GM12878 (cell line): ENCODE measurements around the gene PRKG1. TPM values are rescaled to one million over a fixed set of nuclear protein-coding genes. Genes with fewer than 3 reads are reported as not detected.

ENCODE experiments used
- ATAC-seq: fragments of 200-7000 bp; cut with Tn5 transposase; 3 replicates; pipeline ENCODE4 v1.9.1; 2020; ENCODE audit warnings: mild to moderate bottlenecking, moderate library complexity
- BruUV-seq: library from RNA; stranded (reverse); fragments of 400-500 nt; replicated peaks from 2 replicates; lab custom pipeline; 2021; lab: Mats Ljungman, UMichigan
- CTCF ChIA-PET: fragments of 300-600 bp; sonication (Branson Sonifier 250); formaldehyde crosslinking; extraction: SDS; loops from one replicate; lab custom pipeline; 2021; ENCODE audit warnings: inconsistent platforms; lab: Yijun Ruan, JAX
- POLR2A ChIA-PET: fragments of 350-600 bp; formaldehyde crosslinking; extraction: SDS; loops from one replicate; lab custom pipeline; 2021; ENCODE audit warnings: inconsistent platforms; lab: Charles Lee
- RAD21 ChIA-PET: fragments of 300-600 bp; sonication (Branson Sonifier 250); formaldehyde crosslinking; loops from one replicate; lab custom pipeline; 2023; ENCODE audit warnings: antibody characterized with exemption; ENCODE audit not compliant: unreplicated experiment; lab: Charles Lee
- SMC1A ChIA-PET: fragments of 300-600 bp; sonication (Branson Sonifier 250); formaldehyde crosslinking; loops from one replicate; lab custom pipeline; 2023; ENCODE audit not compliant: unreplicated experiment, uncharacterized antibody; lab: Charles Lee
- DNase-seq: peaks from one replicate; pipeline ENCODE4 v3.0.0-alpha.2; 2011; ENCODE audit warnings: low read depth, low spot score
- FAIRE-seq: peaks from 3 replicates; lab custom pipeline; 2011; peaks lifted over from hg19 to GRCh38; lab: Jason Lieb, UNC
- H2AFZ ChIP-seq: 2 replicates; pipeline ENCODE4 v1.6.0; 2011; ENCODE audit warnings: low read depth, low read length, control low read depth; ENCODE audit not compliant: control insufficient read depth
- H3K27ac ChIP-seq: 2 replicates; pipeline ENCODE4 v1.5.1; 2011; ENCODE audit warnings: control low read depth; ENCODE audit not compliant: control insufficient read depth, insufficient read depth
- H3K27me3 ChIP-seq, 2 experiments: replicated peaks in 1 of 2; 2 replicates each; pipeline versions ENCODE4 v1.6.0 to v1.6.1; 2011; ENCODE audit warnings: low read length in 1 of 2; ENCODE audit not compliant: control insufficient read depth in 2 of 2, insufficient read depth in 2 of 2
- H3K36me3 ChIP-seq, 2 experiments: 2 replicates each; pipeline ENCODE4 v1.5.1; 2011; ENCODE audit warnings: low read length in 1 of 2; ENCODE audit not compliant: control insufficient read depth in 2 of 2, insufficient read depth in 2 of 2
- H3K4me1 ChIP-seq: 2 replicates; pipeline ENCODE4 v1.6.1; 2011; ENCODE audit warnings: mild to moderate bottlenecking, low read length, moderate library complexity, mixed read lengths; ENCODE audit not compliant: control insufficient read depth, insufficient read depth
- H3K4me2 ChIP-seq: 2 replicates; pipeline ENCODE4 v1.6.0; 2011; ENCODE audit warnings: control low read depth; ENCODE audit not compliant: control insufficient read depth, insufficient read depth
- H3K4me3 ChIP-seq: fragments of 200-600 bp; sonication (generic); 2 replicates; pipeline ENCODE4 v1.5.1; 2016
- H3K79me2 ChIP-seq: 2 replicates; pipeline ENCODE4 v1.6.0; 2011; ENCODE audit warnings: low read length; ENCODE audit not compliant: control insufficient read depth, insufficient read depth
- H3K9ac ChIP-seq: 2 replicates; pipeline ENCODE4 v1.8.0; 2011; ENCODE audit warnings: low read length, control low read depth, mixed read lengths; ENCODE audit not compliant: control insufficient read depth, insufficient read depth
- H3K9me3 ChIP-seq: replicated peaks from 3 replicates; pipeline ENCODE4 v1.5.1; 2011; ENCODE audit warnings: mild to moderate bottlenecking, low read length; ENCODE audit not compliant: control insufficient read depth, insufficient read depth
- H4K20me1 ChIP-seq: 2 replicates; pipeline ENCODE4 v1.6.0; 2011; ENCODE audit not compliant: control insufficient read depth, insufficient read depth
- FOXK2 ChIP-seq: fragments of 450-650 bp; IDR thresholded peaks from 2 replicates; pipeline ENCODE4 v1.6.1; 2017; ENCODE audit warnings: mild to moderate bottlenecking, moderate library complexity
- KDM1A ChIP-seq: fragments of 200-600 bp; sonication (generic); IDR thresholded peaks from 2 replicates; pipeline ENCODE4 v1.6.1; 2016; ENCODE audit warnings: borderline replicate concordance
- RELB ChIP-seq: fragments of 450-650 bp; IDR thresholded peaks from 2 replicates; pipeline ENCODE4 v1.6.1; 2017; ENCODE audit warnings: low read depth, mild to moderate bottlenecking, moderate library complexity
- SMAD5 ChIP-seq: IDR thresholded peaks from 2 replicates; pipeline ENCODE4 v1.6.1; 2016; ENCODE audit warnings: antibody characterized with exemption, low read depth
- SUPT20H ChIP-seq: IDR thresholded peaks from 2 replicates; pipeline ENCODE4 v1.6.1; 2011; ENCODE audit warnings: low read depth, mild to moderate bottlenecking, low read length, moderate library complexity, borderline replicate concordance; ENCODE audit not compliant: control insufficient read depth
- SUZ12 ChIP-seq: fragments of 200-600 bp; sonication (generic); IDR thresholded peaks from one replicate; pipeline ENCODE4 v1.6.1; 2018; ENCODE audit warnings: antibody characterized with exemption, mild to moderate bottlenecking; ENCODE audit not compliant: unreplicated experiment
- ZBTB11 ChIP-seq: fragments of 450-650 bp; formaldehyde crosslinking; IDR thresholded peaks from 2 replicates; pipeline ENCODE4 v1.5.0; 2022; ENCODE audit warnings: mild to moderate bottlenecking, missing genetic modification characterization
- WGBS: methylation state at CpG from one replicate; pipeline ENCODE4 v1.1.6; 2016; ENCODE audit warnings: low lambda C conversion rate; ENCODE audit not compliant: insufficient replicate concordance, insufficient coverage; ENCODE audit errors: missing lambda C conversion rate; 5-methylcytosine and 5-hydroxymethylcytosine counted together
- in situ Hi-C: fragments of 300-500 bp; cut with MboI; formaldehyde crosslinking; loops from 9 replicates; pipeline ENCODE4 v1.14.3; 2018; ENCODE audit warnings: mixed read lengths
- intact Hi-C: fragments of 100-400 bp; cut with micrococcal nuclease; formaldehyde crosslinking; loops from one replicate; pipeline ENCODE4 v1.14.2; 2022; ENCODE audit not compliant: unreplicated experiment
- polyA plus RNA-seq, 11 experiments: library from polyadenylated mRNA; depleted of rRNA in 4 of 11; unstranded in 6 of 11; stranded (reverse) in 5 of 11; fragments of >200 nt; fragmentation: Nextera tagmentation in 4 of 11; fragmentation: Illumina TruSeq in 1 of 11; extraction: Ambion mirVana in 4 of 11; extraction: Trizol in 1 of 11; gene quantifications; 1 replicate in 1 of 11; 2 replicates in 10 of 11; pipeline versions ENCODE4 v1.2.1 to v1.2.3, GENCODE V29; 2011 to 2016; ENCODE audit warnings: inconsistent platforms in 2 of 11, missing spikeins in 2 of 11, low read depth in 1 of 11
- total RNA-seq, 4 experiments: library from RNA; depleted of rRNA in 3 of 4; stranded (reverse); fragments of >200 nt in 3 of 4; fragmentation: Illumina TruSeq in 1 of 4; extraction: Trizol in 1 of 4; gene quantifications; 2 replicates each; pipeline versions ENCODE4 v1.2.1 to v1.2.3, GENCODE V29; 2013 to 2021
- TF ChIP-seq, protein P1 (sequence below): fragments of 150-350 bp; IDR thresholded peaks from 2 replicates; pipeline ENCODE4 v1.6.1; 2014; ENCODE audit warnings: mild to moderate bottlenecking, low read depth, low read length

Gene PRKG1
- total and polyA plus RNA-seq, 10 of the 15 experiments (the other 5 are each of a cell fraction or from before 2014, with no cell fraction given), result 0.04 to 0.05 TPM; not detected in 8

DNA sequence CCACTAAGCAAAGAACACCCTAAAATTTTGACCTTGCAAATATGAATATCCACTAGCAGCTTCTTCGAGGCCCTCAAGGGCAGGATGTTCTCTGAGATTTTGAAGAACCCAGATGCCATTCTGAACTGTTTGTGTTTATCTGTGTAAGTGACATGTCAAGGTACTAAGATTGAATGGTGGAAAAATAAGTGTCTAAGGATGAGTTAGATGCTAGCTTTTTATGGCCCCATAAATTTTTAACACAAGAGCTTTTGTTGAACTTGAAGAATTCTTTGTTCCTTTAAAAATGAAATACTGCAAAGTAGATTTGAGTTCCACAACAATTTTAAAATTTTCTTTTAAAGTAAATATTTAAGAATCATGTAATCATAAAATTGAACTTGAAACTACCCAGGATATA, 365.4 kb downstream of the PRKG1 start:
- Histone ChIP-seq H3K9me3 (no peaks in the 10 kb centered on the region), H3K4me3 (no peak overlapping the region)
- TF ChIP-seq SMAD5, result no peak
- no peak for TF ChIP-seq SUZ12
- TF ChIP-seq SUPT20H, result no peak
- no peak for TF ChIP-seq FOXK2
- TF ChIP-seq KDM1A, result no peak
- TF ChIP-seq RELB, result no peak
- no peak for TF ChIP-seq ZBTB11 (CRISPR knock-in tag)
- TF ChIP-seq, protein P1, sequence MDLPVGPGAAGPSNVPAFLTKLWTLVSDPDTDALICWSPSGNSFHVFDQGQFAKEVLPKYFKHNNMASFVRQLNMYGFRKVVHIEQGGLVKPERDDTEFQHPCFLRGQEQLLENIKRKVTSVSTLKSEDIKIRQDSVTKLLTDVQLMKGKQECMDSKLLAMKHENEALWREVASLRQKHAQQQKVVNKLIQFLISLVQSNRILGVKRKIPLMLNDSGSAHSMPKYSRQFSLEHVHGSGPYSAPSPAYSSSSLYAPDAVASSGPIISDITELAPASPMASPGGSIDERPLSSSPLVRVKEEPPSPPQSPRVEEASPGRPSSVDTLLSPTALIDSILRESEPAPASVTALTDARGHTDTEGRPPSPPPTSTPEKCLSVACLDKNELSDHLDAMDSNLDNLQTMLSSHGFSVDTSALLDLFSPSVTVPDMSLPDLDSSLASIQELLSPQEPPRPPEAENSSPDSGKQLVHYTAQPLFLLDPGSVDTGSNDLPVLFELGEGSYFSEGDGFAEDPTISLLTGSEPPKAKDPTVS, result no peak
- TF ChIP-seq, all 136 proteins: peak for 0
- no TSS peak for BruUV-seq
- H4K20me1 ChIP-seq, result no peaks in the 10 kb centered on the region
- no peaks in the 10 kb centered on the region for H3K36me3 ChIP-seq
- ChIA-PET POLR2A (no interaction called here), CTCF (interaction anchor here (1.2 kb wide), 1 partner anchor 18 kb away, joined by 3 read pairs; no protein-coding TSS in a partner anchor), RAD21 (no interaction called here), SMC1A (no interaction called here)
- H3K79me2 ChIP-seq, result no peaks in the 10 kb centered on the region
- ATAC-seq (no peak), FAIRE-seq (no peak), DNase-seq (no peak)
- H3K4me1 ChIP-seq, result no peaks in the 10 kb centered on the region
- intact Hi-C loops (no loop called here), in situ Hi-C loops (no loop called here)
- no peak overlapping the region for H3K27ac ChIP-seq
- no peak overlapping the region for H3K4me2 ChIP-seq
- H3K9ac ChIP-seq, result no peak overlapping the region
- H3K27me3 ChIP-seq, result no peaks in the 10 kb centered on the region
- WGBS, result 4% methylated on average over 1 of the region's 1 CpG
- no peak overlapping the region for H2AFZ ChIP-seq
